Right renal cortex interstitium (tissue), 3 donors: ENCODE results near the gene NKAIN4. TPM values are rescaled to one million over a fixed set of nuclear protein-coding genes. Genes with fewer than 3 reads are reported as not detected.

Experiments used
- DNase-seq, 3 donors: peaks; one replicate each; pipeline ENCODE4 v3.0.0-alpha.2; 2013; ENCODE audit warnings: low read depth in 3 of 3, low spot score in 2 of 3
- polyA plus RNA-seq, 3 donors: library from polyadenylated mRNA; unstranded; fragments of 120-200 nt; gene quantifications; one replicate each; pipeline ENCODE4 v1.2.1, GENCODE V29; 2013; ENCODE audit not compliant: insufficient read length in 3 of 3

NKAIN4 gene
- polyA plus RNA-seq, 3 donors = 21.1 to 27.0 (median 22.7) TPM

- DNase-seq = no peak
Measured at GRCh38 chr20:63220696-63221399, 33.4 kb downstream of the NKAIN4 start.

GRCh38 chr20:63219866-63220521, 34.3 kb downstream of the NKAIN4 start:
- no peak for DNase-seq

GRCh38 chr20:63219447-63219821, 34.8 kb downstream of the NKAIN4 start:
- DNase-seq = no peak

- DNase-seq = no peak
Measured at GRCh38 chr20:63218701-63219446, 35.4 kb downstream of the NKAIN4 start.

GRCh38 chr20:63217706-63218105, 36.6 kb downstream of the NKAIN4 start:
- no peak for DNase-seq

GRCh38 chr20:63216849-63217471, 37.3 kb downstream of the NKAIN4 start:
- no peak for DNase-seq

- DNase-seq = peak; percentile 72 to 92 (median 83)
Measured at GRCh38 chr20:63216041-63216848, 38.0 kb downstream of the NKAIN4 start, which contains the start of gene YTHDF1. Gene YTHDF1 (minus strand): TSS chr20:63216131. CDS start chr20:63215892, 239 bp downstream.

GRCh38 chr20:63215101-63216040, 38.9 kb downstream of the NKAIN4 start:
- DNase-seq = no peak

GRCh38 chr20:63214514-63214913, 39.7 kb downstream of the NKAIN4 start:
- DNase-seq = no peak

- DNase-seq = no peak
Measured at GRCh38 chr20:63212792-63213191, 41.5 kb downstream of the NKAIN4 start.

GRCh38 chr20:63212393-63212730, 41.9 kb downstream of the NKAIN4 start:
- no peak for DNase-seq

GRCh38 chr20:63210011-63210605, 44.2 kb downstream of the NKAIN4 start:
- DNase-seq = no peak

- no peak for DNase-seq
Measured at GRCh38 chr20:63208346-63208909, 45.8 kb downstream of the NKAIN4 start.

- DNase-seq = no peak
Measured at GRCh38 chr20:63206878-63207277, 47.4 kb downstream of the NKAIN4 start.

- no peak for DNase-seq
Measured at GRCh38 chr20:63205896-63206295, 48.4 kb downstream of the NKAIN4 start.

GRCh38 chr20:63204362-63204761, 49.9 kb downstream of the NKAIN4 start:
- DNase-seq = no peak

- DNase-seq = no peak
Measured at GRCh38 chr20:63202811-63203526, 51.3 kb downstream of the NKAIN4 start.

- DNase-seq = no peak
Measured at GRCh38 chr20:63202021-63202420, 52.2 kb downstream of the NKAIN4 start.
